Loucy (cell line): ENCODE measurements around the gene CCDC82.

Source experiments
- EZH2phosphoT487 ChIP-seq: fragments of 200-600 bp; IDR thresholded peaks from 2 replicates; pipeline ENCODE4 v1.6.1; 2018; ENCODE audit warnings: antibody characterized with exemption, mild to moderate bottlenecking, moderate library complexity, borderline replicate concordance
- TF ChIP-seq, protein P1 (sequence below): fragments of 200-600 bp; sonication (generic); conservative IDR thresholded peaks from 2 replicates; pipeline ENCODE4 v1.5.1; 2014; ENCODE audit warnings: mild to moderate bottlenecking, antibody characterized with exemption, low read length

DNA sequence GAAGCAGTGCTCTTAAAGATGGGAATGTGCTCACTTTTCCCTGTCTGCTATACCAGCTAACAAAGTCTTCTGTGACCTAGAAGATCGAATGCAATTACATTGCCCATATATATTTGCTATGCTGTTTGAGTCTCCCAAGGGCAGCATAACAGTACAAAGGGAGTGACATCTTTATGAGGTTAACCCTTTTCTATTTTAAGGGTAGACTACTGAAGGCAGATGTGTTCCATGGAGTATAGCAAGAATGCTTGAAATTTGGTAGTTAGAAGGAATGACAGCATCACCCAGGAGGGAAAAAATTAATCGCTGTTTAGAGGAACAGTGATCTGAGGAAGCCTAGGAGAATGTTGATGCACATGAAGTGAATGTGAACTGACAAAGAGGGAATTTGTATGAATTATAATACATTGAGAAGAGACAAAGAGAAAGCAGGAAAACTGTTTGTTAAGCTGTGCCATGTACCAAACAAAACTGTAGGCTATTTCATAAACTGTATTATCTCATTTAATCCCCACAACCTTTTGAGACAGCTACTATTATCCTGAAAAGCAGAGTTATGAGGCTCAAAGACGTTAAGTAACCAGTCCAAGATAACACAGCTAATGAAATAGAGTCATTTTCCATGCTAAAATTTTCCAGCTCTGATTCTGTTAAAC is 59.7 kb downstream of the CCDC82 start:
- TF ChIP-seq, protein P1, sequence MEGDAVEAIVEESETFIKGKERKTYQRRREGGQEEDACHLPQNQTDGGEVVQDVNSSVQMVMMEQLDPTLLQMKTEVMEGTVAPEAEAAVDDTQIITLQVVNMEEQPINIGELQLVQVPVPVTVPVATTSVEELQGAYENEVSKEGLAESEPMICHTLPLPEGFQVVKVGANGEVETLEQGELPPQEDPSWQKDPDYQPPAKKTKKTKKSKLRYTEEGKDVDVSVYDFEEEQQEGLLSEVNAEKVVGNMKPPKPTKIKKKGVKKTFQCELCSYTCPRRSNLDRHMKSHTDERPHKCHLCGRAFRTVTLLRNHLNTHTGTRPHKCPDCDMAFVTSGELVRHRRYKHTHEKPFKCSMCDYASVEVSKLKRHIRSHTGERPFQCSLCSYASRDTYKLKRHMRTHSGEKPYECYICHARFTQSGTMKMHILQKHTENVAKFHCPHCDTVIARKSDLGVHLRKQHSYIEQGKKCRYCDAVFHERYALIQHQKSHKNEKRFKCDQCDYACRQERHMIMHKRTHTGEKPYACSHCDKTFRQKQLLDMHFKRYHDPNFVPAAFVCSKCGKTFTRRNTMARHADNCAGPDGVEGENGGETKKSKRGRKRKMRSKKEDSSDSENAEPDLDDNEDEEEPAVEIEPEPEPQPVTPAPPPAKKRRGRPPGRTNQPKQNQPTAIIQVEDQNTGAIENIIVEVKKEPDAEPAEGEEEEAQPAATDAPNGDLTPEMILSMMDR: no peak
- TF ChIP-seq EZH2phosphoT487: no peak
